H1 (cell line): ENCODE results near the gene SEZ6L. TPM values are rescaled to one million over a fixed set of nuclear protein-coding genes. Genes with fewer than 3 reads are reported as not detected.

Experiments
- CTCF ChIA-PET: fragments of 300-600 bp; sonication (Branson Sonifier 250); formaldehyde crosslinking; loops from one replicate; lab custom pipeline; 2021; ENCODE audit not compliant: partially characterized antibody; lab: Charles Lee
- POLR2A ChIA-PET: fragments of 300-600 bp; sonication (Branson Sonifier 250); formaldehyde crosslinking; loops from one replicate; lab custom pipeline; 2021; ENCODE audit warnings: inconsistent platforms; ENCODE audit not compliant: partially characterized antibody; lab: Charles Lee
- DNase-seq, 2 experiments: peaks; one replicate each; pipeline versions ENCODE4 v3.0.0 to v3.0.0-alpha.2; 2010 to 2022; ENCODE audit warnings: low spot score in 2 of 2, low read depth in 1 of 2, mixed read lengths in 1 of 2
- FAIRE-seq: peaks from 2 replicates; lab custom pipeline; 2011; peaks lifted over from hg19 to GRCh38; lab: Jason Lieb, UNC
- H2AFZ ChIP-seq: 2 replicates; pipeline ENCODE4 v1.8.1; 2012; ENCODE audit warnings: low read length, inconsistent platforms
- H2AK5ac ChIP-seq: 2 replicates; pipeline ENCODE4 v1.6.1; 2013; ENCODE audit warnings: low read depth, low read length
- H2BK120ac ChIP-seq: replicated peaks from 2 replicates; pipeline ENCODE3; 2013; ENCODE audit warnings: low read depth, low read length, inconsistent platforms
- H2BK12ac ChIP-seq: 2 replicates; pipeline ENCODE4 v1.6.1; 2013; ENCODE audit warnings: low read depth, low read length
- H2BK15ac ChIP-seq: 2 replicates; pipeline ENCODE4 v1.6.1; 2013; ENCODE audit warnings: low read length
- H2BK20ac ChIP-seq: 2 replicates; pipeline ENCODE4 v1.6.1; 2013; ENCODE audit warnings: low read length
- H2BK5ac ChIP-seq: 2 replicates; pipeline ENCODE4 v1.6.1; 2013; ENCODE audit warnings: low read depth, low read length
- H3K14ac ChIP-seq: 2 replicates; pipeline ENCODE4 v1.6.1; 2013; ENCODE audit warnings: inconsistent platforms; ENCODE audit not compliant: insufficient read length
- H3K18ac ChIP-seq: 2 replicates; pipeline ENCODE4 v1.6.1; 2013; ENCODE audit warnings: low read length; ENCODE audit errors: extremely low read depth
- H3K23ac ChIP-seq: 2 replicates; pipeline ENCODE4 v1.6.1; 2013; ENCODE audit warnings: inconsistent platforms; ENCODE audit not compliant: insufficient read length
- H3K23me2 ChIP-seq: 2 replicates; pipeline ENCODE4 v1.6.1; 2013; ENCODE audit warnings: low read depth, low read length
- H3K27ac ChIP-seq: 2 replicates; pipeline ENCODE4 v1.6.1; 2011; ENCODE audit warnings: low read depth, low read length, inconsistent platforms
- H3K27me3 ChIP-seq, 4 experiments: replicated peaks in 1 of 4; 1 replicate in 1 of 4; 2 replicates in 3 of 4; pipeline versions ENCODE4 v1.6.1 to v1.8.1; 2011 to 2013; ENCODE audit warnings: low read length in 3 of 4, mild to moderate bottlenecking in 3 of 4, inconsistent platforms in 2 of 4, mixed read lengths in 2 of 4, moderate library complexity in 1 of 4; ENCODE audit not compliant: control insufficient read depth in 3 of 4, insufficient read depth in 3 of 4; ENCODE audit errors: extremely low read depth in 1 of 4
- H3K36me3 ChIP-seq, 4 experiments: 2 replicates each; pipeline versions ENCODE4 v1.6.1 to v1.8.1; 2011 to 2013; ENCODE audit warnings: mild to moderate bottlenecking in 4 of 4, low read length in 3 of 4, moderate library complexity in 2 of 4, control low read depth in 1 of 4, inconsistent platforms in 1 of 4; ENCODE audit not compliant: insufficient read depth in 4 of 4, control insufficient read depth in 2 of 4
- H3K4ac ChIP-seq: replicated peaks from 2 replicates; pipeline ENCODE3; 2013; ENCODE audit warnings: low read length, low read depth, mixed read lengths, inconsistent platforms; ENCODE audit not compliant: insufficient read length
- H3K4me1 ChIP-seq, 4 experiments: replicated peaks in 1 of 4; 1 replicate in 1 of 4; 2 replicates in 3 of 4; pipeline versions ENCODE4 v1.6.1 to v1.8.1; 2011 to 2013; ENCODE audit warnings: low read length in 3 of 4, inconsistent platforms in 2 of 4, mixed read lengths in 1 of 4; ENCODE audit not compliant: insufficient read depth in 4 of 4, control insufficient read depth in 3 of 4
- H3K4me2 ChIP-seq, 2 experiments: 2 replicates each; pipeline versions ENCODE4 v1.6.1 to v1.8.1; 2011 to 2013; ENCODE audit warnings: low read depth in 2 of 2, low read length in 2 of 2, control low read depth in 1 of 2, inconsistent platforms in 1 of 2, mild to moderate bottlenecking in 1 of 2; ENCODE audit not compliant: insufficient read depth in 1 of 2
- H3K4me3 ChIP-seq, 4 experiments: fragments of 200-600, 300-600 bp in 1 of 4; sonication (generic), shearing (Covaris generic), sonication (Bioruptor Twin) in 1 of 4; 2 replicates each; pipeline versions ENCODE4 v1.5.1 to v1.8.1; 2011 to 2016; ENCODE audit warnings: low read length in 4 of 4, low read depth in 3 of 4, control low read depth in 2 of 4, inconsistent platforms in 2 of 4, mild to moderate bottlenecking in 2 of 4, mixed read lengths in 1 of 4, moderate library complexity in 1 of 4; ENCODE audit not compliant: insufficient read depth in 2 of 4; ENCODE audit errors: extremely low read depth in 1 of 4
- H3K56ac ChIP-seq: replicated peaks from 2 replicates; pipeline ENCODE3; 2013; ENCODE audit warnings: low read depth, mild to moderate bottlenecking, mixed read lengths, low read length, inconsistent platforms; ENCODE audit not compliant: insufficient read length
- H3K79me1 ChIP-seq: 2 replicates; pipeline ENCODE4 v1.6.1; 2013; ENCODE audit warnings: low read depth, low read length, control low read depth
- H3K79me2 ChIP-seq, 2 experiments: 2 replicates each; pipeline versions ENCODE4 v1.6.1 to v1.8.1; 2012 to 2013; ENCODE audit warnings: low read length in 2 of 2, mild to moderate bottlenecking in 2 of 2, inconsistent platforms in 1 of 2; ENCODE audit not compliant: insufficient read depth in 2 of 2, control insufficient read depth in 1 of 2
- H3K9ac ChIP-seq, 4 experiments: replicated peaks in 1 of 4; 1 replicate in 1 of 4; 2 replicates in 3 of 4; pipeline versions ENCODE4 v1.6.1 to v1.8.1; 2011 to 2013; ENCODE audit warnings: low read depth in 3 of 4, low read length in 3 of 4, control low read depth in 2 of 4, mild to moderate bottlenecking in 2 of 4, moderate library complexity in 2 of 4, inconsistent platforms in 1 of 4; ENCODE audit errors: extremely low read depth in 1 of 4
- H3K9me3 ChIP-seq, 2 experiments: 2 replicates each; pipeline versions ENCODE4 v1.6.1 to v1.8.1; 2012 to 2013; ENCODE audit warnings: mild to moderate bottlenecking in 2 of 2, moderate library complexity in 2 of 2, control low read depth in 1 of 2, inconsistent platforms in 1 of 2, low read depth in 1 of 2, low read length in 1 of 2, mixed read lengths in 1 of 2; ENCODE audit not compliant: insufficient read depth in 2 of 2
- H4K20me1 ChIP-seq, 2 experiments: replicated peaks in 1 of 2; 2 replicates each; pipeline versions ENCODE3 to v1.8.1; 2011 to 2013; ENCODE audit warnings: inconsistent platforms in 2 of 2, low read length in 2 of 2, mild to moderate bottlenecking in 1 of 2; ENCODE audit not compliant: insufficient read depth in 2 of 2, control insufficient read depth in 1 of 2
- H4K5ac ChIP-seq: 2 replicates; pipeline ENCODE4 v1.6.1; 2013; ENCODE audit warnings: low read length, low read depth, mixed read lengths, inconsistent platforms; ENCODE audit not compliant: insufficient read length
- H4K8ac ChIP-seq: 2 replicates; pipeline ENCODE4 v1.8.0; 2013; ENCODE audit warnings: mild to moderate bottlenecking, moderate library complexity, low read length, inconsistent platforms; ENCODE audit not compliant: insufficient read depth; ENCODE audit errors: extremely low read depth
- H4K91ac ChIP-seq: replicated peaks from 2 replicates; pipeline ENCODE3; 2013; ENCODE audit warnings: low read length, mixed read lengths, inconsistent platforms; ENCODE audit not compliant: insufficient read length
- ASH2L ChIP-seq: fragments of 200-600, 300-600 bp; sonication (generic); IDR thresholded peaks from one replicate; pipeline ENCODE4 v1.7.1; 2017; ENCODE audit warnings: low read length
- CREB1 ChIP-seq: IDR thresholded peaks from 2 replicates; pipeline ENCODE4 v1.6.1; 2012; ENCODE audit warnings: inconsistent platforms
- HDAC6 ChIP-seq: IDR thresholded peaks from one replicate; pipeline ENCODE4 v1.7.1; 2012; ENCODE audit warnings: low read depth, mild to moderate bottlenecking, inconsistent platforms, low read length, moderate library complexity
- JUN ChIP-seq: IDR thresholded peaks from 2 replicates; pipeline ENCODE4 v1.6.1; 2011; ENCODE audit warnings: low read depth, mild to moderate bottlenecking, improper control_type of control experiment, low read length
- NANOG ChIP-seq: IDR thresholded peaks from 2 replicates; pipeline ENCODE4 v1.6.1; 2011; ENCODE audit warnings: low read length, low read depth, mild to moderate bottlenecking, inconsistent platforms; ENCODE audit not compliant: insufficient read depth, poor library complexity, severe bottlenecking
- RNF2 ChIP-seq: fragments of 200-900, 300-1000 bp; sonication (generic); IDR thresholded peaks from 2 replicates; pipeline ENCODE4 v1.7.1; 2016; ENCODE audit warnings: borderline replicate concordance, low read depth, mild to moderate bottlenecking, antibody characterized with exemption, low read length; ENCODE audit not compliant: poor library complexity, severe bottlenecking; ENCODE audit errors: missing control alignments
- SIN3A ChIP-seq, 2 experiments: IDR thresholded peaks in 1 of 2; conservative IDR thresholded peaks in 1 of 2; 2 replicates each; pipeline ENCODE4 v1.6.1; 2011 to 2012; ENCODE audit warnings: low read length in 2 of 2, improper control_type of control experiment in 1 of 2, low read depth in 1 of 2, mild to moderate bottlenecking in 1 of 2
- SP1 ChIP-seq: IDR thresholded peaks from 2 replicates; pipeline ENCODE4 v1.6.1; 2011; ENCODE audit warnings: low read depth, low read length
- YY1 ChIP-seq: IDR thresholded peaks from 2 replicates; pipeline ENCODE4 v1.6.1; 2011; ENCODE audit warnings: low read depth, mild to moderate bottlenecking, low read length
- WGBS, 2 experiments: shearing (Covaris generic) in 1 of 2; methylation state at CpG; one replicate each; pipeline versions ENCODE4 v1.1.6 to v1.1.7; 2013 to 2015; ENCODE audit warnings: low lambda C conversion rate in 2 of 2, mixed read lengths in 2 of 2, inconsistent platforms in 1 of 2, low coverage in 1 of 2, missing lambda C conversion rate in 1 of 2; ENCODE audit not compliant: insufficient replicate concordance in 2 of 2, insufficient coverage in 1 of 2, insufficient read length in 1 of 2; ENCODE audit errors: extremely low coverage in 1 of 2, missing lambda C conversion rate in 1 of 2; 5-methylcytosine and 5-hydroxymethylcytosine counted together
- polyA plus RNA-seq, 7 experiments: library from polyadenylated mRNA; depleted of rRNA in 3 of 7; stranded (reverse) in 5 of 7; unstranded in 2 of 7; fragments of >200 nt in 5 of 7; fragments of 200-250 nt in 2 of 7; gene quantifications; 1 replicate in 5 of 7; 2 replicates in 1 of 7; 4 replicates in 1 of 7; pipeline versions ENCODE4 v1.2.1 to v1.2.3, GENCODE V29; 2011 to 2013; ENCODE audit warnings: missing spikeins in 2 of 7, mixed read lengths in 2 of 7
- total RNA-seq: library from RNA; stranded (reverse); fragmentation: NEBNext Ultra II Directional; extraction: Animal tissue kit (Norgen Biotek cat#: 25700); gene quantifications from 2 replicates; pipeline ENCODE4 v1.2.1, GENCODE V29; 2021
- TF ChIP-seq, protein P1 (sequence below): IDR thresholded peaks from 2 replicates; pipeline ENCODE4 v1.6.1; 2012; ENCODE audit warnings: inconsistent platforms
- TF ChIP-seq, protein P2 (sequence below): IDR thresholded peaks from 2 replicates; pipeline ENCODE4 v1.6.1; 2012; ENCODE audit warnings: low read length, inconsistent platforms

SEZ6L gene
- total and polyA plus RNA-seq, 2 of the 8 experiments (the other 6 are each of a cell fraction or from before 2014, with no cell fraction given): 0.06 to 0.33 TPM

DNA sequence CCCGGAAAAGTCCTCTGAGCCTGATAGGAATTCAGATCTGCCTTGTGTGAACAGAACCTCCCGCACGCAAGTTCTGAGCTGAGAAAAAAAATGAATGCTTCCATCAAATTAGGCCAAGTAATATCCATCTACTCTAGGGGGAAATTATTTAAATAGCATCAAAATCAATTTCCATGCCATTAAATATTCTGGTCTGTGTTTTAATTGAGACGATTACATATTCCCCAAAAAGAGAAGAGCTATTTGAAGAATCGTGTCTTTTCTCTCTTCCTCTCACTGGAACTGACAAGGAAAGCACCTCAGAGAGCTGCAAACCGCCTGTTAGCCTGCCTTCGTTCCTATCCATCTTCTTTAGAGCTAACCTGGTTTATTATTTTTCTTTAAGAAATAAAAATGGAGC, 96.0 kb downstream of the SEZ6L start:
- Histone ChIP-seq H3K27ac (no peak overlapping the region), H3K36me3 (no peaks in the 10 kb centered on the region), H3K18ac (no peak overlapping the region), H2BK5ac (no peak overlapping the region), H3K23me2 (no peaks in the 10 kb centered on the region), H2BK12ac (no peak overlapping the region), H4K20me1 (no peaks in the 10 kb centered on the region), H2AFZ (no peak overlapping the region), H4K5ac (no peak overlapping the region), H2BK120ac (no peak overlapping the region), H4K8ac (no peak overlapping the region), H3K4me1 (no peaks in the 10 kb centered on the region), H3K79me1 (no peaks in the 10 kb centered on the region), H3K9ac (no peak overlapping the region), H3K9me3 (no peaks in the 10 kb centered on the region), H3K79me2 (no peaks in the 10 kb centered on the region), H4K91ac (no peak overlapping the region), H3K56ac (no peak overlapping the region), H2AK5ac (no peak overlapping the region), H3K27me3 (peaks cover 0 to 2% (median 0%) of the 10 kb centered on the region in 4 experiments; a peak in 2 of 7 replicates), H3K23ac (no peak overlapping the region), H2BK20ac (no peak overlapping the region), H3K4me2 (no peak overlapping the region), H3K14ac (no peak overlapping the region), H3K4me3 (no peak overlapping the region), H3K4ac (no peak overlapping the region), H2BK15ac (no peak overlapping the region)
- ChIA-PET CTCF (interaction anchor here (0.7 to 1.9 kb wide), 6 partner anchors 59 to 361 kb away, joined by 3 to 4 read pairs (median 4); no protein-coding TSS in a partner anchor), POLR2A (no interaction called here)
- DNase-seq (no peak), FAIRE-seq (no peak)
- WGBS, 2 experiments: 76% methylated on average over 7 of the region's 7 CpGs; no CpG with 5 or more reads in 1 of the 2 experiments
- TF ChIP-seq ASH2L (no peak), YY1 (no peak), SP1 (no peak), SIN3A (conservative IDR thresholded peaks at IDR 0.05 in 1 of 2, IDR thresholded peaks at IDR 0.05 in 1 of 2; ENCODE audit: low read depth in 1 of 2, low read length in 2 of 2) (no peak), JUN (no peak), RNF2 (no peak), NANOG (no peak), HDAC6 (no peak), CREB1 (no peak)
- TF ChIP-seq, protein P1, sequence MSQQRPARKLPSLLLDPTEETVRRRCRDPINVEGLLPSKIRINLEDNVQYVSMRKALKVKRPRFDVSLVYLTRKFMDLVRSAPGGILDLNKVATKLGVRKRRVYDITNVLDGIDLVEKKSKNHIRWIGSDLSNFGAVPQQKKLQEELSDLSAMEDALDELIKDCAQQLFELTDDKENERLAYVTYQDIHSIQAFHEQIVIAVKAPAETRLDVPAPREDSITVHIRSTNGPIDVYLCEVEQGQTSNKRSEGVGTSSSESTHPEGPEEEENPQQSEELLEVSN: no peak
- TF ChIP-seq, protein P2, sequence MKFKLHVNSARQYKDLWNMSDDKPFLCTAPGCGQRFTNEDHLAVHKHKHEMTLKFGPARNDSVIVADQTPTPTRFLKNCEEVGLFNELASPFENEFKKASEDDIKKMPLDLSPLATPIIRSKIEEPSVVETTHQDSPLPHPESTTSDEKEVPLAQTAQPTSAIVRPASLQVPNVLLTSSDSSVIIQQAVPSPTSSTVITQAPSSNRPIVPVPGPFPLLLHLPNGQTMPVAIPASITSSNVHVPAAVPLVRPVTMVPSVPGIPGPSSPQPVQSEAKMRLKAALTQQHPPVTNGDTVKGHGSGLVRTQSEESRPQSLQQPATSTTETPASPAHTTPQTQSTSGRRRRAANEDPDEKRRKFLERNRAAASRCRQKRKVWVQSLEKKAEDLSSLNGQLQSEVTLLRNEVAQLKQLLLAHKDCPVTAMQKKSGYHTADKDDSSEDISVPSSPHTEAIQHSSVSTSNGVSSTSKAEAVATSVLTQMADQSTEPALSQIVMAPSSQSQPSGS: no peak
